Body of pancreas (tissue), 4 donors: ENCODE data around the gene TM2D3.

Experiments used
- POLR2A ChIP-seq, 3 donors: fragments of 450-650 bp; IDR thresholded peaks; one replicate each; pipeline ENCODE4 v1.6.1; 2016; ENCODE audit warnings: antibody characterized with exemption in 3 of 3, mild to moderate bottlenecking in 2 of 3
- TF ChIP-seq, protein P1 (sequence below), 7 experiments: fragments of 450-650 bp in 4 of 7; fragments of 200-600 bp in 3 of 7; sonication (generic) in 3 of 7; IDR thresholded peaks; one replicate each; pipeline ENCODE4 v1.5.1; 2016 to 2019; ENCODE audit warnings: antibody characterized with exemption in 7 of 7

DNA sequence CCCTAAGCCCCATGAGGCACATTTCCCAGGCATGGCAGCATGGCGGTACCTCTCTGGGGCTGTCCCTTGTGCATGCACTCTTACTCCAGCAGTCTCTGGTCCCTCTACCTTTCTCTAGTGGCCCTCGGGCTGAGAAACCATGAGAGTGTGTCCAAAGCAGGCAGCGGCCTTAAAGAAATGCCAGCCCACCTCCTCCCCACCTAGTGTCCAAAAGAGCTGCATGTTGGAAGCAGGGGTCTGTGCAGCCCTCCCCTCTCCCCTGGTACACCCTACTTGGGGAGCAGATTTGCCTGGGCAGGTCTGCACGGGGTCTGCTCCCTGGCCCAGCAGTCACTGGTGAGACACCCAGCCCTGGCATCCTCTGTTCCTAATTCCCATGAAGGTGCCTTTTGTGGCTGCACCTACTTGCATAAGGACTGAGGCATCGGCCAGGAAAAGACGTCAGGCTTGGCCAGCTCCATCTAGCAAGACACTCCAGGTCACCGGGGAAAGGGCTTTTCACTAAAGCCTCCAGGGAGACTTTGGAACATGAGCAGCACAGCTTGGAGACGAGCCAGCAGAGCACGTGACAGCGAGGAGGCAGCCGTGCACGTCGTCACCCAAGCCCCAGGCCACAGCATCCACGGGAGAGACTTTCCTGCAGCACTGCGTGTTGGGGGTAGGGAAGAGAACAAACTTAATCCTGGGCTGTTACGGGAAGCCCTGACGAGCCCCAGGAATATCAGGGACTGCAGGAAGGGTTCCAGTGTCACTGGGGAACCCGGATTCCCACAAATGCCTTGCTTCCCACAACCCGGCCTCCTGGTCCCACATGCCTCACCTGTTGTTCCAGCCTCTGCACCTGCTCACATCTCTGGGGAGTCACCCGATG lies 38.8 kb downstream of the TM2D3 start:
- TF ChIP-seq, protein P1, sequence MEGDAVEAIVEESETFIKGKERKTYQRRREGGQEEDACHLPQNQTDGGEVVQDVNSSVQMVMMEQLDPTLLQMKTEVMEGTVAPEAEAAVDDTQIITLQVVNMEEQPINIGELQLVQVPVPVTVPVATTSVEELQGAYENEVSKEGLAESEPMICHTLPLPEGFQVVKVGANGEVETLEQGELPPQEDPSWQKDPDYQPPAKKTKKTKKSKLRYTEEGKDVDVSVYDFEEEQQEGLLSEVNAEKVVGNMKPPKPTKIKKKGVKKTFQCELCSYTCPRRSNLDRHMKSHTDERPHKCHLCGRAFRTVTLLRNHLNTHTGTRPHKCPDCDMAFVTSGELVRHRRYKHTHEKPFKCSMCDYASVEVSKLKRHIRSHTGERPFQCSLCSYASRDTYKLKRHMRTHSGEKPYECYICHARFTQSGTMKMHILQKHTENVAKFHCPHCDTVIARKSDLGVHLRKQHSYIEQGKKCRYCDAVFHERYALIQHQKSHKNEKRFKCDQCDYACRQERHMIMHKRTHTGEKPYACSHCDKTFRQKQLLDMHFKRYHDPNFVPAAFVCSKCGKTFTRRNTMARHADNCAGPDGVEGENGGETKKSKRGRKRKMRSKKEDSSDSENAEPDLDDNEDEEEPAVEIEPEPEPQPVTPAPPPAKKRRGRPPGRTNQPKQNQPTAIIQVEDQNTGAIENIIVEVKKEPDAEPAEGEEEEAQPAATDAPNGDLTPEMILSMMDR (IDR thresholded peaks at IDR 0.05), result no peak
- no peak for TF ChIP-seq POLR2A (IDR thresholded peaks at IDR 0.05)
